Measurements from ENCODE around the gene FGF2. TPM values are rescaled to one million over a fixed set of nuclear protein-coding genes. Genes with fewer than 3 reads are reported as not detected.

Gene FGF2
- total RNA-seq, 2 experiments from 2014 or later, result not detected

DNA sequence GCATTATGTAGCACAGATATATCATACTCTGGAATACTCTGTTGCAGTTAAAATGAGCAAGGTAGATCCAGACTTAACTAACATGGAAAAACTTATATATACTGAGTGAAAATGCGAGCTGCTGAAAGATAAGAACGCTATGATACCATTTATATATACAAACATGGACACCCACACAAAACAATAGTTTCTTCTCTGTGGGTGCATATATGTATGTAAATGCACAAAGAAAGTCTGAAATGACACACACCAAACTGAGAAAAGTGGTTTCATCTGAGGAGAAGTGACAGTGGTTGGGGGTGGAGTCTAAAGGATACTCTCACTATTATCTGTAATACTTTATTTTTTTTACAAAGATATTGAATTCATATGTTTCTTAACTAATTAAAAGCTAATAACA lies 12.2 kb upstream of the FGF2 start:
- ChIA-PET POLR2A (no interaction called here), CTCF (no interaction called here)
- H3K4me3 ChIP-seq (ENCODE audit: low read length), result no peak overlapping the region
- Mint-ChIP-seq H3K4me1 (ENCODE audit: low read depth) (no peaks in the 10 kb centered on the region), H3K27ac (no peak overlapping the region), H3K27me3 (no peaks in the 10 kb centered on the region), H3K36me3 (ENCODE audit: low read depth) (no peaks in the 10 kb centered on the region), H3K4me3 (no peak overlapping the region), H3K9me3 (no peaks in the 10 kb centered on the region)
- intact Hi-C loops (cut with DNase I, micrococcal nuclease), result no loop called here
- ATAC-seq (ENCODE audit: poor library complexity) (no peak), DNase-seq (no peak)
- no peaks in the 10 kb centered on the region for H3K9me3 ChIP-seq (ENCODE audit: control insufficient read depth in 1 of 2, insufficient read depth in 1 of 2, low read length in 2 of 2)
- no peaks in the 10 kb centered on the region for H3K4me1 ChIP-seq (ENCODE audit: insufficient read depth, low read length)
- TF ChIP-seq, protein P1, sequence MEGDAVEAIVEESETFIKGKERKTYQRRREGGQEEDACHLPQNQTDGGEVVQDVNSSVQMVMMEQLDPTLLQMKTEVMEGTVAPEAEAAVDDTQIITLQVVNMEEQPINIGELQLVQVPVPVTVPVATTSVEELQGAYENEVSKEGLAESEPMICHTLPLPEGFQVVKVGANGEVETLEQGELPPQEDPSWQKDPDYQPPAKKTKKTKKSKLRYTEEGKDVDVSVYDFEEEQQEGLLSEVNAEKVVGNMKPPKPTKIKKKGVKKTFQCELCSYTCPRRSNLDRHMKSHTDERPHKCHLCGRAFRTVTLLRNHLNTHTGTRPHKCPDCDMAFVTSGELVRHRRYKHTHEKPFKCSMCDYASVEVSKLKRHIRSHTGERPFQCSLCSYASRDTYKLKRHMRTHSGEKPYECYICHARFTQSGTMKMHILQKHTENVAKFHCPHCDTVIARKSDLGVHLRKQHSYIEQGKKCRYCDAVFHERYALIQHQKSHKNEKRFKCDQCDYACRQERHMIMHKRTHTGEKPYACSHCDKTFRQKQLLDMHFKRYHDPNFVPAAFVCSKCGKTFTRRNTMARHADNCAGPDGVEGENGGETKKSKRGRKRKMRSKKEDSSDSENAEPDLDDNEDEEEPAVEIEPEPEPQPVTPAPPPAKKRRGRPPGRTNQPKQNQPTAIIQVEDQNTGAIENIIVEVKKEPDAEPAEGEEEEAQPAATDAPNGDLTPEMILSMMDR (IDR thresholded peaks at IDR 0.05), result no peak
- H3K27ac ChIP-seq (ENCODE audit: low read depth in 1 of 2, low read length in 2 of 2), result no peak overlapping the region
- no peaks in the 10 kb centered on the region for H3K36me3 ChIP-seq (ENCODE audit: insufficient read depth, low read length)
- H3K27me3 ChIP-seq (ENCODE audit: control insufficient read depth in 1 of 2, insufficient read depth in 2 of 2, low read length in 2 of 2), result no peaks in the 10 kb centered on the region

DNA sequence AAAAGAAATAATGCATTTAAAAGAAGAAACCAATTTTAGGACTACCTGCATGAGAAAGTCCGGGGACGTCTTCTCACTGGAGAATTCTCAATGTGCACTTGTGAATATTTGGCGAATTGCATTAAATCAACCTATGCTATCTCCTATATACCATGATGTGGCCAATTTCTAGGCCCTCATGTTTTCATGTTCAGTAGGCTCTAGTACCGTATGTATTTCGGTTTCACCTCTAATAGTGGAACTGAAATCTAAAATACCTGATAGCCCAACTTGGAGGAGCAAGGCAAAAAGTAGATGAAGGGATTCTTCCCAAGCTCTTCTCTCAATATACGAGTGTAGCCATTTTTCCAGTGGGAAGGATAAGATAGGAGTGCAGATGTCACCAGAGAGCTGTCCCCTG lies 11.4 kb upstream of the FGF2 start:
- ChIA-PET CTCF (no interaction called here), POLR2A (no interaction called here)
- no peak overlapping the region for H3K27ac ChIP-seq (ENCODE audit: low read depth in 1 of 2, low read length in 2 of 2)
- no peaks in the 10 kb centered on the region for H3K9me3 ChIP-seq (ENCODE audit: control insufficient read depth in 1 of 2, insufficient read depth in 1 of 2, low read length in 2 of 2)
- no peaks in the 10 kb centered on the region for H3K4me1 ChIP-seq (ENCODE audit: insufficient read depth, low read length)
- no peaks in the 10 kb centered on the region for H3K9me3 Mint-ChIP-seq
- no peak overlapping the region for H3K27ac Mint-ChIP-seq
- TF ChIP-seq, protein P1 (IDR thresholded peaks at IDR 0.05), result no peak
- no peaks in the 10 kb centered on the region for H3K27me3 ChIP-seq (ENCODE audit: control insufficient read depth in 1 of 2, insufficient read depth in 2 of 2, low read length in 2 of 2)
- H3K4me3 ChIP-seq (ENCODE audit: low read length), result no peak overlapping the region
- ATAC-seq (ENCODE audit: poor library complexity) (no peak), DNase-seq (no peak)
- no peaks in the 10 kb centered on the region for H3K36me3 ChIP-seq (ENCODE audit: insufficient read depth, low read length)
- H3K4me3 Mint-ChIP-seq, result no peak overlapping the region
- peaks cover 6% of the 10 kb centered on the region for H3K27me3 Mint-ChIP-seq
- intact Hi-C loops (cut with DNase I, micrococcal nuclease), result no loop called here
- no peaks in the 10 kb centered on the region for H3K36me3 Mint-ChIP-seq (ENCODE audit: low read depth)
- no peaks in the 10 kb centered on the region for H3K4me1 Mint-ChIP-seq (ENCODE audit: low read depth)

DNA sequence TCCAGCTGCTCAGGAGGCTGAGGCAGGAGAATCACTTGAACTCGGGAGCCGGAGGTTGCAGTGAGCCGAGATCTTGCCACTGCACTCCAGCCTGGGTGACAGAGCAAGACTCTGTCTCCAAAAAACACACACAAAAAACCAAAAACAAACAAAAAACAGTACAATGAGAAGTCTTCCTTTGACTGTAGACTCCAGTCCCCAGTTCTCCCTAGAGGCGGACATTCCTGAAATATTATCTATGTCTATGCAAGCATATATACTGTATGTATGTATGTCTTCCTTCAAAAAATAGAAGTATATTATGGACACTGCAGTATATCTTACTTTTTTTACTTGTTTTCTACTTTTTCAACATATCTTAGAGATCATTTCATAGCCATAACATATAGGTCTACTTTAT lies 10.2 kb upstream of the FGF2 start:
- Histone ChIP-seq H3K27me3 (ENCODE audit: control insufficient read depth in 1 of 2, insufficient read depth in 2 of 2, low read length in 2 of 2) (no peaks in the 10 kb centered on the region), H3K4me1 (ENCODE audit: insufficient read depth, low read length) (no peaks in the 10 kb centered on the region), H3K9me3 (ENCODE audit: control insufficient read depth in 1 of 2, insufficient read depth in 1 of 2, low read length in 2 of 2) (no peaks in the 10 kb centered on the region), H3K4me3 (ENCODE audit: low read length) (no peak overlapping the region), H3K36me3 (ENCODE audit: insufficient read depth, low read length) (no peaks in the 10 kb centered on the region), H3K27ac (ENCODE audit: low read depth in 1 of 2, low read length in 2 of 2) (no peak overlapping the region)
- ATAC-seq (ENCODE audit: poor library complexity), result no peak
- Mint-ChIP-seq H3K9me3 (no peaks in the 10 kb centered on the region), H3K36me3 (ENCODE audit: low read depth) (no peaks in the 10 kb centered on the region), H3K27me3 (peaks cover 15% of the 10 kb centered on the region), H3K4me3 (no peak overlapping the region), H3K4me1 (ENCODE audit: low read depth) (no peaks in the 10 kb centered on the region), H3K27ac (no peak overlapping the region)
- TF ChIP-seq, protein P1 (IDR thresholded peaks at IDR 0.05), result no peak
- ChIA-PET CTCF (no interaction called here), POLR2A (no interaction called here)
- no peak for DNase-seq
- intact Hi-C loops (cut with DNase I, micrococcal nuclease), result no loop called here

Measured in CD4-positive, alpha-beta T cell (primary cell).